Upper lobe of left lung (tissue), 4 donors: ENCODE measurements around the gene CHRNA4.

Source experiments
- EP300 ChIP-seq, 4 donors: sonication (generic); formaldehyde crosslinking; IDR thresholded peaks; one replicate each; pipeline ENCODE4 v1.5.1; 2017; ENCODE audit warnings: antibody characterized with exemption in 4 of 4, control low read depth in 2 of 4
- POLR2A ChIP-seq, 4 donors: fragments of 450-650 bp; IDR thresholded peaks; one replicate each; pipeline ENCODE4 v1.5.1; 2016 to 2017; ENCODE audit warnings: antibody characterized with exemption in 4 of 4, mild to moderate bottlenecking in 2 of 4
- TF ChIP-seq, protein P1 (sequence below), 6 experiments: fragments of 450-650 bp in 4 of 6; fragments of 200-600 bp in 2 of 6; sonication (generic) in 2 of 6; IDR thresholded peaks; one replicate each; pipeline ENCODE4 v1.5.1; 2016 to 2019; ENCODE audit warnings: antibody characterized with exemption in 6 of 6

DNA sequence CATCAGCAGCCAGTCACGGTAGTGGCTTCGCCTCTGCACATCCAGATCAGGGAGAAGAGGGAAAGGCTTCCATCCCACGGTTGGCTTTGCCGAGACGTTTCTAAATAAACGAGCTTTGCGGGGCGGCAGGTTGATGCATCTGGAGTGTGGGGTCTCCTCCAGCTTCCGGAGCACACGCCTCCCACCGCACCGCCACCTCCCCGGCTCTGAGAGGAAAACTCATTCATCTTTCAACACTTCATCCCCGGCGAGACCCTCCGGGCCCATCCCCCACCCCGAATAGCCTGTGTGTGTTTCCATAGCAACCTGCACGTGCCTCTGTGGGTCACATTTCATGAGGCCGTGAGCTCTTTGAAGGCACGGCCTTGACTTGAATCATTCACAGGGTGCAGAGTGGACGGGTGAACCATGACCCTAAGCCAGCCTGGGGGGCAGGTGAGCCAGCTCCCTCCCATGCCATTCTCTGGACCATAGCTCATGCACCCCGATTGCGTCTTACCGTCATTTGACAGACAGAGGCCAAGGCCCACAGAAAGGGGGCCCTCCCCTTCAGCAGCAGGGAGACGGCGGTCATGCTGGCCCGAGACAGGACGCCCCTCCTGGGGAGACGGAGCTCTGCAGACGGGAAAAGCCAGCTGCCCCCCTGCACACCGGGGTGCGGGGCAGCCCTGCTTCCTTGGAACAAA is 16.2 kb upstream of the CHRNA4 start:
- TF ChIP-seq, protein P1, sequence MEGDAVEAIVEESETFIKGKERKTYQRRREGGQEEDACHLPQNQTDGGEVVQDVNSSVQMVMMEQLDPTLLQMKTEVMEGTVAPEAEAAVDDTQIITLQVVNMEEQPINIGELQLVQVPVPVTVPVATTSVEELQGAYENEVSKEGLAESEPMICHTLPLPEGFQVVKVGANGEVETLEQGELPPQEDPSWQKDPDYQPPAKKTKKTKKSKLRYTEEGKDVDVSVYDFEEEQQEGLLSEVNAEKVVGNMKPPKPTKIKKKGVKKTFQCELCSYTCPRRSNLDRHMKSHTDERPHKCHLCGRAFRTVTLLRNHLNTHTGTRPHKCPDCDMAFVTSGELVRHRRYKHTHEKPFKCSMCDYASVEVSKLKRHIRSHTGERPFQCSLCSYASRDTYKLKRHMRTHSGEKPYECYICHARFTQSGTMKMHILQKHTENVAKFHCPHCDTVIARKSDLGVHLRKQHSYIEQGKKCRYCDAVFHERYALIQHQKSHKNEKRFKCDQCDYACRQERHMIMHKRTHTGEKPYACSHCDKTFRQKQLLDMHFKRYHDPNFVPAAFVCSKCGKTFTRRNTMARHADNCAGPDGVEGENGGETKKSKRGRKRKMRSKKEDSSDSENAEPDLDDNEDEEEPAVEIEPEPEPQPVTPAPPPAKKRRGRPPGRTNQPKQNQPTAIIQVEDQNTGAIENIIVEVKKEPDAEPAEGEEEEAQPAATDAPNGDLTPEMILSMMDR (IDR thresholded peaks at IDR 0.05): no peak
- TF ChIP-seq POLR2A (IDR thresholded peaks at IDR 0.05): no peak
- TF ChIP-seq EP300 (IDR thresholded peaks at IDR 0.05): no peak
